Astrocyte (in vitro differentiated cells and primary cell): ENCODE results near the gene MPP2.

Source experiments
- CTCF ChIP-seq: IDR thresholded peaks from 2 replicates; pipeline ENCODE4 v1.5.1; 2011; ENCODE audit warnings: low read depth, mild to moderate bottlenecking, inconsistent platforms, low read length, moderate library complexity; ENCODE audit not compliant: insufficient read depth
- EZH2 ChIP-seq: IDR thresholded peaks from 2 replicates; pipeline ENCODE4 v1.6.1; 2012; ENCODE audit warnings: mild to moderate bottlenecking, low read length, inconsistent platforms; ENCODE audit not compliant: insufficient read depth

GRCh38 chr17:43932357-43932756, 25.0 kb upstream of the MPP2 start:
- TF ChIP-seq CTCF (no peak), EZH2 (no peak)
